ENCODE data around the gene NRXN3. TPM values are rescaled to one million over a fixed set of nuclear protein-coding genes. Genes with fewer than 3 reads are reported as not detected.

Gene NRXN3
- polyA plus RNA-seq, 1 experiment = 7.0 TPM

GRCh38 chr14:79567306-79567705, 1397.1 kb downstream of the NRXN3 start:
- no peak for DNase-seq (ENCODE audit: low read depth)
- no peak for TF ChIP-seq CTCF (IDR thresholded peaks at IDR 0.05; ENCODE audit: insufficient read depth, low read depth, low read length)
- POLR2A ChIA-PET = no interaction called here
- no peaks in the 10 kb centered on the region for H3K27me3 ChIP-seq (ENCODE audit: control insufficient read depth, insufficient read depth, low read length)
- H3K4me3 ChIP-seq (ENCODE audit: low read depth, low read length) = no peak overlapping the region
- CTCF ChIA-PET = interaction anchor here (2.2 kb wide), 1 partner anchor 13 kb away, joined by 7 read pairs; no protein-coding TSS in a partner anchor
- H3K36me3 ChIP-seq (ENCODE audit: control insufficient read depth, insufficient read depth, low read length) = no peaks in the 10 kb centered on the region

GRCh38 chr14:79568594-79568993, 1398.4 kb downstream of the NRXN3 start:
- POLR2A ChIA-PET = no interaction called here
- no peak for DNase-seq (ENCODE audit: low read depth)
- Histone ChIP-seq H3K27me3 (ENCODE audit: control insufficient read depth, insufficient read depth, low read length) (no peaks in the 10 kb centered on the region), H3K4me3 (ENCODE audit: low read depth, low read length) (no peak overlapping the region), H3K36me3 (ENCODE audit: control insufficient read depth, insufficient read depth, low read length) (no peaks in the 10 kb centered on the region)
- CTCF ChIA-PET = no interaction called here
- TF ChIP-seq CTCF (IDR thresholded peaks at IDR 0.05; ENCODE audit: insufficient read depth, low read depth, low read length) = no peak

GRCh38 chr14:79569072-79569471, 1398.9 kb downstream of the NRXN3 start:
- Histone ChIP-seq H3K4me3 (ENCODE audit: low read depth, low read length) (no peak overlapping the region), H3K27me3 (ENCODE audit: control insufficient read depth, insufficient read depth, low read length) (no peaks in the 10 kb centered on the region), H3K36me3 (ENCODE audit: control insufficient read depth, insufficient read depth, low read length) (no peaks in the 10 kb centered on the region)
- no peak for TF ChIP-seq CTCF (IDR thresholded peaks at IDR 0.05; ENCODE audit: insufficient read depth, low read depth, low read length)
- no peak for DNase-seq (ENCODE audit: low read depth)
- CTCF ChIA-PET = no interaction called here
- POLR2A ChIA-PET = no interaction called here

GRCh38 chr14:79570648-79571047, 1400.5 kb downstream of the NRXN3 start:
- ChIA-PET POLR2A (no interaction called here), CTCF (no interaction called here)
- no peaks in the 10 kb centered on the region for H3K36me3 ChIP-seq (ENCODE audit: control insufficient read depth, insufficient read depth, low read length)
- no peaks in the 10 kb centered on the region for H3K27me3 ChIP-seq (ENCODE audit: control insufficient read depth, insufficient read depth, low read length)
- TF ChIP-seq CTCF (IDR thresholded peaks at IDR 0.05; ENCODE audit: insufficient read depth, low read depth, low read length) = no peak
- H3K4me3 ChIP-seq (ENCODE audit: low read depth, low read length) = no peak overlapping the region
- no peak for DNase-seq (ENCODE audit: low read depth)

GRCh38 chr14:79571366-79571765, 1401.2 kb downstream of the NRXN3 start:
- CTCF ChIA-PET = no interaction called here
- no peaks in the 10 kb centered on the region for H3K27me3 ChIP-seq (ENCODE audit: control insufficient read depth, insufficient read depth, low read length)
- no peak overlapping the region for H3K4me3 ChIP-seq (ENCODE audit: low read depth, low read length)
- no peak for TF ChIP-seq CTCF (IDR thresholded peaks at IDR 0.05; ENCODE audit: insufficient read depth, low read depth, low read length)
- POLR2A ChIA-PET = no interaction called here
- H3K36me3 ChIP-seq (ENCODE audit: control insufficient read depth, insufficient read depth, low read length) = no peaks in the 10 kb centered on the region
- DNase-seq (ENCODE audit: low read depth) = no peak

Data from BJ (cell line).